Measurements from ENCODE around the gene GRIP2.

Gene GRIP2

GRCh38 chr3:14463330-14464140 lies 76.6 kb downstream of the GRIP2 start:
- DNase-seq: no peak

- no peak for DNase-seq
Measured at GRCh38 chr3:14462738-14463137, 77.4 kb downstream of the GRIP2 start.

- peak; percentile 68 for DNase-seq
Measured at GRCh38 chr3:14461748-14462324, 78.3 kb downstream of the GRIP2 start.

- DNase-seq: no peak
Measured at GRCh38 chr3:14461006-14461747, 79.0 kb downstream of the GRIP2 start.

- DNase-seq: no peak
Measured at GRCh38 chr3:14460342-14461005, 79.7 kb downstream of the GRIP2 start.

- no peak for DNase-seq
Measured at GRCh38 chr3:14459787-14460186, 80.4 kb downstream of the GRIP2 start.

- no peak for DNase-seq
Measured at GRCh38 chr3:14459384-14459783, 80.8 kb downstream of the GRIP2 start.

- DNase-seq: no peak
Measured at GRCh38 chr3:14458434-14459275, 81.5 kb downstream of the GRIP2 start.

GRCh38 chr3:14457999-14458398 lies 82.1 kb downstream of the GRIP2 start:
- no peak for DNase-seq

- DNase-seq: no peak
Measured at GRCh38 chr3:14457481-14457880, 82.7 kb downstream of the GRIP2 start.

GRCh38 chr3:14456794-14457193 lies 83.3 kb downstream of the GRIP2 start:
- DNase-seq: no peak

- DNase-seq: no peak
Measured at GRCh38 chr3:14455571-14456317, 84.4 kb downstream of the GRIP2 start.

- DNase-seq: no peak
Measured at GRCh38 chr3:14454639-14455310, 85.4 kb downstream of the GRIP2 start.

GRCh38 chr3:14453876-14454638 lies 86.1 kb downstream of the GRIP2 start:
- no peak for DNase-seq

GRCh38 chr3:14452740-14453710 lies 87.1 kb downstream of the GRIP2 start:
- no peak for DNase-seq

GRCh38 chr3:14451844-14452739 lies 88.0 kb downstream of the GRIP2 start:
- no peak for DNase-seq

- DNase-seq: no peak
Measured at GRCh38 chr3:14450922-14451606, 89.1 kb downstream of the GRIP2 start.

Data from CD4-positive, alpha-beta T cell treated with Interleukin-6 for 4 hours (primary cell).